Smooth muscle cell of the brain vasculature (primary cell): Measurements from ENCODE around the gene WDR1.

ENCODE experiments used
- DNase-seq: peaks from one replicate; pipeline ENCODE4 v3.0.0-alpha.2; 2012; ENCODE audit warnings: low read depth, low spot score

The WDR1 gene

DNA sequence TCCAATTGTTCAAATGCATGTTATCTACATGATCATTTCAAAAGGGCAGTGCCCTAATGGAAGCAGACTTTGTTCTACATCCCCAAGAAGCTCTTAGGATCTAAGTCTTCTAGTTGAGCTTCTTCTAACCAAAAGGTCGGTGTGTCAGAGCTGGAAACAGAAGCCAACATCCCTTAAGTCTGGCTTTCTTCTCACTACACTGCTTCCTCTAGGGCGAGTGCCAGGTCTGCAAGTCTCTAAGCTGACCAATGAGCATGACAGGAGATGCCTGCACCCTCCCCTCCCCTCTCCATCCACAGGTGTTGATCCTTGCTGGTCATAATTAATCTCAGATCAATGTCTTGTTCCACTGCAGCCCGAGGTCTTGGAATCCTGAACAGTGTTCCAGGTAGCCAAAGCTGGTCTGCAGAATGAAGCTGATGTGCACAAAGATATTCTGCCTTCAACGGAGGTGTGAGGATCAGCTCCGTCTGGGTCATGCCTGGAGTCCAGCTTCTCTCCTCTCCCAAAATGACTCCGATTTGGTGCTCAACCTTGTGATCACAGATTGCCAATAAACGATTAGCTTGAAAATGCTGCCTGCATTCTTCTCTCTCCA lies 44.1 kb downstream of the WDR1 start:
- DNase-seq: no peak

DNA sequence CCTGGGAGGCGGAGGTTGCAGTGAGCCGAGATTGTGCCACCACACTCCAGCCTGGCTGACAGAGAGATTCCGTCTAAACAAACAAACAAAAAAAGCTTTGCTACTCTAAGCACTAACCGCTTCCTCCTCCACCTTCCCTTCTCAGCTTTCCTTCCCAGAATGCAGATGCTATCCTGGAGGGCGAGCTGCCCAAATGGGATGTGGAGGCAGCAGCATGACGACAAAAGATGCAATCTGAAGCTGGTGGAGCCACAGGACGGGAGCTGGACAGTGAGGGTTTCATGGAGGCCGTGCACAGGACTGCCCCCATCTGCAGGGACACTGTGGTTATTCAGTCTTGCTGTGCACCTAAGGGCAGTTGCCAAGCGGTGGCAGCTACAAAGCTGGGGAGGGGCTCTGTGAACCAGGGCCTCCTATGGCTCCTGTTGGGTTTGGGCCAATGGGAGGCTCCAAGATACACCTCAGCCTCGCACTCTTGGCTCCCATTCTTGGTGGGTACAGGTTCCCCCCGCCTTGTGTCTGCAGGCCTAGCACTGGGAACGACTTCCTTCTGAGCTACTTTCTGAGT lies 47.4 kb downstream of the WDR1 start:
- DNase-seq: no peak

DNA sequence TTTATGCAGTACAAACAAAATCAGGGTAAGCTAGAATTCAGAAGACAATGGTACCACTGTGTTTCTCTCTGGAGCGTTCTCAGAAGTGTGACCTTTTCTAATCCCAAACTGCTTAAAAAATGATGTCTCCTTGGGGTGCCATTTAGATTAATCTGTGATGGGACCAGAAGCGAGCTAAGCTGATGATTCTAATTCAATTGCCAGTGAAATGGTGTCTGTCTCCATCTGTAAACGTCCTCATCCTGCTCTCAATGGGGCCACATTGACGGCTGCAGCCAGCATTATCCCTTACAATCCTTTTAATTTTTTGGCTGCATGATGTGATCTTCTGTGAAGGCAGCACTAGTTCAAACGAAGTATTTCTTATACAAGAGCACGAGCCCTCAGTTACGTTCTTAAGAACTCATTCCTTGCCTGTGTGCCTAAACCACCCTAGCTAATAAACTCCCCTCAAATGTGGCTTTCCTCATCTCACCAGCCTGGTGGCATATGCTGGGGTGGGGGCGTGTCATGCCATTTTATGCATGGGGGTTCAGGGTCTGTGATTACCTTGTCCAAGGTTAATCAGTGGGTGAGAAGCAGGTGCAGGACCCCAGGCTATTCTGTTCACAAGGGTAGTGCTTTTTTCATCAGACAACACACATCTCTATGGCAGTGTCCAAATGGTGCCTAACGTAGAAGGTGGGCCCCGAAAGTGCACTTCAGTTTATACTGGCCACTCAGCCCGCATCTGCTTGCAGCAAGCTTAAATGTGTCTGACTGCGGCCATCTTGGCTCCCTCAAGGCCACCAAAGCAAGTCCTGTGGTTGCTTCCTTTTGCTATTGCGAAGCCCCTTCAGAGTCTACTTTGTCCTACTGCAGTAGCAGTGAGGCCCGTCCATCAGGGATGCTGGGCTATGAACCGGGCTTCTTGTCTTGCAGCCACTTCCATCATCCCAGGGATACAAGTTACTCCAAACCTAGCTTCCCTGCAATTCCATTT lies 49.6 kb downstream of the WDR1 start:
- DNase-seq: no peak

DNA sequence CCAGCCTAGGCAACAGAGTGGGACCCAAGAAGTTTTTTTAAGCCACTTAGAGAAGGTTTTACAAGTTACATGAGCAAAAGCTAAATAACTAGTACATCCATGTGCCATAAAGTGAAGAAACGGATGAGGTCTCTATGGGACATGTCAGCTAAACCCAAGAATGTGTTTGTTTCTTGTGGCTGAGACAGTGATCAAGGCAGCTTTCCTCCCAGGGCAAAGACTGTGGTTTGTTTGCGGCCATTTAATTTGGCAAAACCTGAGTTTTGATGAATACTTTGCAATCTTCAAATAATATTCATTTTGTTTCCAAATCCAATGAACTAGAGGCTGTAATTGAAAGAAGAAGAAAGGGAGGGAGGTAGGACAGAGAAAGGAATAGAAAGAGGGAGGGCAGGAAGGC lies 50.4 kb downstream of the WDR1 start:
- DNase-seq: no peak

DNA sequence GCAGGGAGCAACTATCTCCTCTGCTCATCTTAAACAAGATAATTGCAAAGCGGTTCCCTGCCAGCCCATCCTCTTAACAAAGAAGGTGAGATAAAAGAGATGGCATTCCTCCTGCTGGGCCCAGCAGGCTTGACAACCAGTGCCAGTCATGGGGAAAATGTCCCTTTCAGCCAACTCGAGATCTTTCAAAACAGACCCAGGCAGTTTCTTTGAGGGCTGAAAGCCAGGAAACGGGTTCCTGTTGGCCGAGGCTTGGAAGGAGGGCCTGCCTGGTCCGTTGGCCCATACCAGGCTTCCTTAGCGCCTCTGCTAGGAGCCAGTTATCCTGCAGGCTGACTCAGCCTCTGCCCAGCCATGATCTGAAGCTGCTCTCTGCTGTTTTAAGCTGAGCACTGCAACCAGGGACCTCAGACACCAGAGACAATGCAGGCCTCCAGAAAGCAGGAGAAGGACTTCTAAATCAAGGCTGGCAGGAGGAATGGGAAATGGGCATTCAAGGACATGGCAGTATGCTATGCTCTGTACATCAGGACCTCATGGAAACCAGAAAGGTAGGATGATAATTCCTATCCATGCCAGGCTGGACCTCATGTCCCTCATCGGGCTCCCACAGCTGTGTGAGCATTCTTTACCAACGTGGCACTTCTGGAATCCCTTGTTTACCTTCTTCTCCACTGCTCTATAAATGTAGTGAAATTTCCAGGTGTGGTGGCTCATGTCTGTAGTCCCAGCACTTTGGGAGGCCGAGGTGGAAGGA lies 52.9 kb downstream of the WDR1 start:
- DNase-seq: no peak

DNA sequence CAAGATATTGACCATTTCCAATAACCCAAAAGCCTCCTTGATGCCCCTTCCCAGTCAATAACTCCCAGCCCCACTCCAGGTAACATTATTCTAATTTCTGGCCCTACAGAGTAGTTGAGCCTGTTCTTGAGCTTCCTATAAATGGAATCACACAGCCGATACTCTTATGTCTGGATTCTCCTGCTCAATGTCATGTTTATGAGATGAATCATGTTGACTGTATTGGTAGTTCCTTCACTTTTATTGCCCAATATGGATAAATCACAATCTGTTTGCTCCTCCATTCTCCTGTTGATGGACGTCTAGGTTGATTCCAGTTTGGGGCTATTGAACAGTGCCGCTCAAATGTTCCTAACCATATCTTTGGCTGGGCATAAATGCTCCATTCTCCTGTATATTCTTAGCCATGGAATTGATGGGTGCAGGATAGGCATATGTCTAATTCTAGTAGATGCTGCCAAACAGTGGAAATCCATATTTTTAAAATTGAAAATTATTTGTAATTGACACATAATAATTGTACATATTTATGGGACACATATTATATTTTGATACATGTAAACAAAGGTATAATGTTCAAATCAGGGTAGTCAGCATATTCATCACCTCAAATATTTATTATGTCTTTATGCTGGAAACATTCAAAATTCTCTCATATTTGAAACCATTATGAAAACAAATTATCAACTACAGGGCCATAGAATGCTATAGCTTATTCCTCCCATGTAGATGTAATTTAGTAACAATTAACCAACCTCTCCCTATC lies 54.8 kb downstream of the WDR1 start:
- no peak for DNase-seq

DNA sequence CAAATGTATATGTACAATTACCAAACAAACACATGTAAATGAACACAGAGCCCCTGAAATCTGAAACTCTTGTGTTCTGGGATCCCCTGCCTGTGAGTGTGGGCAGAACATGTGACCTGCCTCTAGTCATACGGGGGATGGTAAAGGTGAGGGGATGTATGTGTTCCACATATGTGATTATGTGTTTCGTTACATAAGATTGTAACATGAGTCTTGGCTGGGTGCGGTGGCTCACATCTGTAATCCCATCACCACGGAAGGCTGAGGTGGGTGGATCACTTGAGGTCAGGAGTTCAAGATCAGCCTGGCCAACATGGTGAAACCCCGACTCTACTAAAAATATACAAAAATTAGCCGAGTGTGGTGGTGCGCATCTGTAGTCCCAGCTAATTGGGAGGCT lies 58.2 kb downstream of the WDR1 start:
- no peak for DNase-seq

DNA sequence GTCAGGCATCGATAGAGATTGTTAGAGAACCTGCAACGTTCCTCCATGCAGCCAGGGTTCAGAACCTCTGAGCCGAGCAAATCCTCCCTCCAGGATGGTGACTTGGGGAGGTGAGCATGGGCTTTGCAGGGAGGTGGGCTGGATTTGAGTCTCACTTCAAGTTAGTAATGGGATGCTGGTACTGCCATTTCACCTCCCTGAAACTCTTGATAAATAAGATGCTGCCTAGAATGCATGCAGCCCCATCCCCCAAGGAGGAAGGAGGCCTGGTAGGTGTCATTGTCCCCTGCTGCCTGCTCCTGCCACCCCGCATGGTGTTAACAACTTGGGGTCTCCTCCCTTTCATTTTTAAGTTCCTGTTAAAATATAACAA lies 59.6 kb downstream of the WDR1 start:
- no peak for DNase-seq

DNA sequence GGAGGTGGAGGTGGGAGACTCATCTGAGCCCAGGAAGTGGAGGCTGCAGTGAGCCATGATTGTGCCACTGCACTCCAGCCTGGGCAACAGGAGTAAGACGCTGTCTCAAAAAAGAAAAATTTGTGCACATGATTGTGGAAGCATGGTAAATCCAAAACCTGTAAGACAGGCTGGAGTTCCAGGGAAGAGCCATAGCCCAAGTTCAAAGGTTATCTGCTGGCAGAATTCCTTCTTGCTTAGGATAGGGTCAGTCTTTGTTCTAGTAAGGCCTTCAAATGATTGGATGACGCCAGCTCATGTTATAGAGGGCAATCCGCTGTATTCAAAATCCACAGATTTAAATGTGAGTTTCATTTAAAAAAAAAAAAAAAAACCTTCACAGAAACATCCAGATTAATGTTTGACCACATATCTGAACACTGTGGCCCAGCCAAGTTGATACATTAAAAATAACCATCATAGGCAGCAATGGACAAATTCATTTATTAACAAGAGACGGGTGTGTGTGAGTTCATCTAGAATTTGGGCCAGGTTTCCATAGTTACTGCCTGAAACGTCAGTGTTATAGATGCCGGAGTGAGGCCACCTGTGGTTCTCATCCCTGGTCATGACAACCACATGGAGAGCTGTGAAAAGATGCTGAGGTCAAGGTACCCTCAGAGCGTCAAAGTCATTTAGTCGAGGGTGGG lies 60.1 kb downstream of the WDR1 start:
- no peak for DNase-seq

DNA sequence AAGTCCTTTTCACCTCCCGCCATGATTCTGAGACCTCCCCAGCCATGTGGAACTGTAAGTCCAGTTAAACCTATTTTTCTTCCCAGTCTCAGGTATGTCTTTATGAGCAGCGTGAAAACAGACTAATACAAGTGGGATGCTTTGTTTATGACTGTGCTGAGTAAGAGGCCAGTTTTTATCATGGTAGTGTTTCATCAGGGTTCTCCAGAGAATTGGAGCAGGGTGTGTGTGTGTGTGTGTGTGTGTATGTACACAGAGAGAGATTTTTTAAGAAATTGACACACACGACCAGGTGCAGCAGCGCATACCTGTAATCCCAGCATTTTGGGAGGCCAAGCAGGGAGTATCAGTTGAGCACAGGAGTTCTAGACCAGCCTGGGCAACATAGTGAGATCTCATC lies 60.7 kb downstream of the WDR1 start:
- no peak for DNase-seq

DNA sequence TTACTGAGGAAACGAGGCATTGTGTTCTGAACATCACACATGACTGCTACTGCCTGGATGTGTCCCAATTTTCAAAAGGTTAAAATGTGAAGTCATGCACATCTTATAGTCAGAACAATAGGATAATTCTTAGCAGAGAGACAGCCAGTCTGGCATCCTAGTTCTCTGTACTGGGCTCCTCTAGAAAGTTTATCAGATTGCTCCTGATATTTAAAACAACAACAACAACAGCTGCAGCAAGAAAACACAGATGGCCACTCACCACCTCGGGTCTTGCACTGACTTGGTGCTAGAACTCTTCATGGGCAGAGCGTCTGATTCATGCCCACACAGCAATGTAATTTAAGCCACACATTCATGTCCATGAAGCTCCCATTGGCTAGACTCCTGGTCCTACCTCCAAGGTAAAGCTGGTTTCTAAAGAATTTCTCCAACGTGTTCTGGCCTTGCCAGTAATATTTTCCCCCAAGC lies 62.0 kb downstream of the WDR1 start:
- DNase-seq: no peak

DNA sequence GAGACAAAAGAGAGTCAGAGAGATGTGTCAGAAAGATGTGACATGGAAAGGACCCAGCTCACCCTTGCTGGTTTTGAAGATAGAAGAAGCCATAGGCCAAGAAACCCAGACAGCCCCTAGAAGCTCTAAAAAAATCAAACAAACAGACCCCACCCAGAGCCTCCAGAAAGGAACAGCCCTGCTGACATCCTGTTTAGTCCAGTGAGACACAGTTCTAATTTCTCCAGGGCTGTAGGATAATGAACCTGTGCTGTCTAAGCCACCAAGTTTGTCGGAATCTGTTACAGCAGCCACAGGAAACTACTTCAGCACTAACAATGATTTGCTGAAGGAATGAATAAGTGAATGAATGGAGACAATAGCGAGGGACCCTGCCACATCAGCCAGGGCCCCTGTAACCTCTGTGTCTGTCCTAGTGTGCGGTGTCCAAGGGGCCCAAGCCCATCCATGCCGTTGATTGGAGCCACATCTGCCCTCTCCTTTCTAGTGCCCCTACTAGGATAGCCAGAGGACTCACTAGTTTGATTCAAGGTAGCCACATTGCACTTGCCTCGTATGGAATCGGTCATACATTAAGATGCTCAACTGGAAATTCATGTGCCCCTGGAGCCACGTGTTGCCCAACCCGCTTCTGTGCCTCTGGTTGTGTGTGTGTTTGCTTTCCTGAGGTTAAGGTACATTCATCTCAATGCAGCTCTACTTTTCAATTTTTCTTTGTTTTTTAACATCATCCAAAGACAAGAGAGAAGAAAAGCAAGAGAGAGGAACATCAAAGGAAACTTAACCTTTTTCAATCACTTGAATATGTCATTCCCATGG lies 62.8 kb downstream of the WDR1 start:
- no peak for DNase-seq

DNA sequence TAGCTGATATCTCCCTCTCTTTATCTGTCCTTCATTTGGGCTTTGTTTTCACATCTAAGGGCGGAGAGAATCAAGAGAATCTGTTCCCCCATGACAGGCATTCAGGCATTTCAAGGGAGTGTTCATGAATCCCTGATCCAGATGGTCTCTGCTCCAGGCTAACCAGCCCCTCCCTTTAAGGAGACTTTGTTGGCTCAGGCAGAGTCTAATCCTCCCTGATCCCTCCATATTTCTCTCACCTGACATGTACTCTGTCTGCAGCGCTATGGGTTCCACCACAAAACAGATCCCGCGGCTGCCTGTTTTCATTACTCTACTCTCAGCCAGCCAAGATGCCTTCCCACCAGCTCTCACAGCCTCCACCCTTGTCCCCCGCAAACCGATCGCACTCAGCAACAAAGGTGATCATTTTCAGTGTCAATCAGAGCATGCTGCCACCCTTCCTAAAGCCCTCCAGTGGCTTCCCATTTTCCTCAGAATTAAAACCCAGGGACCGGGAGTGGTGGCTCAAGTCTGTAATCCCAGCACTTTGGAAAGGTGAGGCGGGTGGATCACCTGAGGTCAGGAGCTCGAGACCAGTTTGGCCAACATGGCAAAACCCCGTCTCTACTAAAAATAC lies 65.0 kb downstream of the WDR1 start:
- no peak for DNase-seq

DNA sequence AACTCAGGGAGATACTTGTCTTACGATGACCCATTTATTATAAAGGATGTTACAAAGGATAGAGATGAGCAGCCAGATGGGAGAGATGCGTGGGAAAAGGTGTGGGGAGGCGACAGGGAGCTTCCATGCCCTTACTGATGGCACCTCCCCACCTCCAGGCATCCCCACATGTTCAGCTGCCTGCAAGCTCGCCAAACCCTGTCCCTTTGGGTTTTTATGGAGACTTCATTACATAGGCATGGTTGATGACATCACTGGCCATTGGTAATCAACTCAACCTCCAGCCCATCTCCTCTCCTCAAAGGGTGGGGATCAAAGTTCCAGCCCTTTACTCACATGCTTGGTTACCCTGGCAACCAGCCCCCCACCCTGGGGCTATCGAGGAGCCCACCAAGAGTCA lies 65.9 kb downstream of the WDR1 start:
- DNase-seq: no peak

DNA sequence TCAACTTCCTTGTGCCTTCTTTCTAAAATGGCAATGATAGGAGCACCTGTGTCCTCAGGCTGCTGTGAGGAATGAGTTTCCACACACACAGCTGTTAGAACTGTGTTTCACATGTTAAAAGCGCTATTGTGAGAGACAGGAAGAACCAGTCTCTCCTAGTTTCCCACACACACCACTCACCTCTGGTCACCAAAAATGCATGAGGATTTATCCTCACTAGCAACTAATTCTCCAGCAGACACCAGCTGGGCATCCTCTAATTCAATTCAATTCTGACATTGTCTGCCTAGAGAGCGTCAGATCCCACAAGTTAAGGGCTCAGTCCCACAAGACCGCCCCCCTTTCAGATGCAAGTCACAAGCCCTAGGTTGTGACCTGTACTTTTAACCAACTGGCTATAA lies 66.3 kb downstream of the WDR1 start:
- no peak for DNase-seq

DNA sequence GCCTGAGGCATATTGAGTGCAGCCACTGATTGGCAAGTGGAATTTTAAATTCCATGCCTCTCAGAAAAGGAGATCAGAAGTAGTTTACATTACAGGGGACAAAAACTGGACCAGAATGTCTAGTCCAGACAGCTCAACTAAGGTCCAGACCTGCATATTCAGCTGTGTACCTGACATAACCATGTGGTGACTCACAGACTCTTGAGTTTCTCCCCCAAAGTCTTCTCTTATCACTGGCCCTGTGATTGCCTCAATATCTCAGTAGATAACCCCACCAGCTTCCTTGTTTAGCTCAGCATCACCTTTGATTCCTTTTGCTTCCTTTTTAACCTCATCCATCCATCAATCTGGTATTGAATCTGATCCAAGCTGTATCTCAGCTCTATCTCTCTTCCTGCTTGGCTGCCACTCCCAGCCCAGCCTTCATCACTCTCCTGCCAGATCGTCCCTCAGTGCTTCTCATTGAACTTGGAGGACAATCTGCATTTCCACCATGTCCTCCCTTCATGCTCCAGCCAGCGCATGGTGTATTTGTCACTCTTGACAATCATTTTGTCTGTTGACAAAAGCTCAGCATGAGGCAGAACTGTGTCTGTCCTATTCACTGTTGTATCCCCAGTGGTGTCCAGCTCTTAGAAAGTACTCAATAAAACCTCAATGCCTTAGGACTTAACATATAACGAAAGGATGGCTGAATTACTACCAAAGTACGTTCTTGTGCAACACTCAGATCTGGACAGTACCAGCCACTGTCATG lies 67.5 kb downstream of the WDR1 start:
- no peak for DNase-seq

DNA sequence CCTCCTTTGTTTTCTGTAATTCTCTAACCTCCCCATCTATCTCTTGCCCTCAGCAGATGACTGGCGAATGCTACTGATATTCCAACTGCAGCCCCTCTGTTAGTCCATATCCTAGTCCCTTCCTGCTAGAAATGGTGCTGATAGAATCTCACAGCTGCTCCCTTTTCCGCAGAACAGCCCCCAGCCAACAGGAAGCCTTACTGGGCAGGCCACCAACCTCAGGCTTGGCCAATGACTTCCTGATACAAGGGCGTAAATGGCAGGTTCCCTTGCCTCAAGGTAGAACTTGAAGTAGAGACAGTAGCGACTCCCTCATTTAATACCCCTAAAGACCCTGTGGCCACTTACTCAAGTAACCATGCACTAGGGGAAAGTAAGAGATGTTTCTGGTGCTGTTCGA lies 68.6 kb downstream of the WDR1 start:
- no peak for DNase-seq

DNA sequence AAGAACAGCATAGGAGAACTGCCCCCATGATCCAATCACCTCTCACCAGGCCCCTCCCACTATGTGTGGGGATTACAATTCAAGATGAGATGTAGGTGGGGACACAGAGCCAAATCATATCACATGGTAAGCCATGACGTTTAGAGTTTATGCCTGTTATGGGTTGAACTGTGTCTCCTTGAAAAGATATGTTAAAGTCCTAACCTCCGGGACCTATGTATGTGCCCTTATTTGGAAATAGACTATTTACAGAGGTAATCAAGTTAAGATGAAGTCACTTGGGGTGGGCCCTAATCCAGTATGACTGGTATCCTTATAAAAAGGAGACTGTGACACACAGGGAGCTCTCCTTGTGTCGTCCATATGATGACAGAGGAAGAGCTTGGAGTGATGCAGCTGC lies 70.1 kb downstream of the WDR1 start:
- no peak for DNase-seq

DNA sequence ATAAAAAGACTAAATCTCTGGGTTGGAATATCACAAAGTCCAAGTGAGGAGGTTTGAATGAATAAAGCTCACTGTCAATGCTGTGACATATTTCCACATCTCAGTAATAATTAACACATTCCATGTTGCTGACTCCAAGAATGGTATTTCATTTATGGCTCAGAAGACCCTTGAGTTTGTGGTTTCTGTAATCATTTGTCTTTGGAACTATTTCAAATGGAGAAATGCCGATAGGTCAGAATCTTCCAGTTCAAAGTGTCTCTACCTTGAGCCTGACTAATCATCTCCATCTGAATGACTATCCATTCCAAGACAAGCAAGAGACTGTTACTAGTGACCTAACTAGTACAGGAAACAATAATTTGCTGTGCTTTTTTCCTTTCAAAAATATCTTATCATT lies 71.1 kb downstream of the WDR1 start:
- no peak for DNase-seq
